HG02973 (cell line): Measurements from ENCODE around the gene APCDD1L.

Source experiments
- ATAC-seq: cut with Tn5 transposase; IDR thresholded peaks from one replicate; pipeline ENCODE4 v1.9.1; 2021; ENCODE audit warnings: moderate library complexity; ENCODE audit not compliant: unreplicated experiment

The APCDD1L gene

GRCh38 chr20:58467572-58468527 is 47.3 kb downstream of the APCDD1L start:
- ATAC-seq: no peak

GRCh38 chr20:58466729-58467571 is 48.2 kb downstream of the APCDD1L start:
- ATAC-seq: no peak

- no peak for ATAC-seq
Measured at GRCh38 chr20:58466095-58466708, 49.0 kb downstream of the APCDD1L start.

- ATAC-seq: no peak
Measured at GRCh38 chr20:58464838-58465237, 50.4 kb downstream of the APCDD1L start.

GRCh38 chr20:58463256-58463655 is 51.9 kb downstream of the APCDD1L start:
- ATAC-seq: no peak

- ATAC-seq: no peak
Measured at GRCh38 chr20:58461899-58462298, 53.3 kb downstream of the APCDD1L start.

GRCh38 chr20:58461104-58461503 is 54.1 kb downstream of the APCDD1L start:
- ATAC-seq: no peak

GRCh38 chr20:58459058-58459750 is 56.0 kb downstream of the APCDD1L start:
- peak; percentile 18 for ATAC-seq

- ATAC-seq: peak; percentile 94
Measured at GRCh38 chr20:58458342-58459057, 56.7 kb downstream of the APCDD1L start.

GRCh38 chr20:58457083-58457695 is 58.0 kb downstream of the APCDD1L start:
- no peak for ATAC-seq

- ATAC-seq: no peak
Measured at GRCh38 chr20:58454460-58454859, 60.7 kb downstream of the APCDD1L start.

- no peak for ATAC-seq
Measured at GRCh38 chr20:58453391-58453790, 61.8 kb downstream of the APCDD1L start.

- ATAC-seq: no peak
Measured at GRCh38 chr20:58452667-58453255, 62.4 kb downstream of the APCDD1L start.

- no peak for ATAC-seq
Measured at GRCh38 chr20:58450254-58450653, 64.9 kb downstream of the APCDD1L start.

- ATAC-seq: no peak
Measured at GRCh38 chr20:58449681-58450221, 65.4 kb downstream of the APCDD1L start.

- ATAC-seq: no peak
Measured at GRCh38 chr20:58448958-58449357, 66.2 kb downstream of the APCDD1L start.

- ATAC-seq: no peak
Measured at GRCh38 chr20:58447511-58448391, 67.4 kb downstream of the APCDD1L start.

GRCh38 chr20:58446960-58447265 is 68.3 kb downstream of the APCDD1L start:
- ATAC-seq: no peak
